CD14-positive monocyte (primary cell): ENCODE measurements around the gene RNPS1. TPM values are rescaled to one million over a fixed set of nuclear protein-coding genes. Genes with fewer than 3 reads are reported as not detected.

Experiments used
- DNase-seq, 3 donors: peaks; one replicate each; pipeline ENCODE4 v3.0.0-alpha.2; 2011 to 2022
- H2AFZ ChIP-seq: 2 replicates; pipeline ENCODE4 v1.6.0; 2012; ENCODE audit warnings: mild to moderate bottlenecking, low read depth, low read length, inconsistent platforms; ENCODE audit not compliant: insufficient read depth, poor library complexity, severe bottlenecking
- H3K27ac ChIP-seq, 2 donors: 1 replicate in 1 of 2; 2 replicates in 1 of 2; pipeline ENCODE4 v1.5.1; 2012 to 2013; ENCODE audit warnings: low read length in 2 of 2, control low read depth in 1 of 2, inconsistent platforms in 1 of 2, low read depth in 1 of 2, mild to moderate bottlenecking in 1 of 2
- H3K27me3 ChIP-seq, 2 donors: one replicate each; pipeline versions ENCODE4 v1.6.0 to v1.6.1; 2011 to 2013; ENCODE audit warnings: low read length in 2 of 2; ENCODE audit not compliant: control insufficient read depth in 2 of 2, insufficient read depth in 2 of 2
- H3K36me3 ChIP-seq, 2 donors: replicated peaks in 1 of 2; 1 replicate in 1 of 2; 2 replicates in 1 of 2; pipeline versions ENCODE4 v1.5.1 to v1.6.1; 2012 to 2013; ENCODE audit warnings: low read length in 2 of 2, control low read depth in 1 of 2, inconsistent platforms in 1 of 2, mild to moderate bottlenecking in 1 of 2; ENCODE audit not compliant: insufficient read depth in 2 of 2, control insufficient read depth in 1 of 2
- H3K4me1 ChIP-seq, 2 donors: 1 replicate in 1 of 2; 2 replicates in 1 of 2; pipeline versions ENCODE4 v1.5.1 to v1.6.1; 2012 to 2013; ENCODE audit warnings: low read length in 2 of 2, control low read depth in 1 of 2, inconsistent platforms in 1 of 2, mild to moderate bottlenecking in 1 of 2, moderate library complexity in 1 of 2; ENCODE audit not compliant: insufficient read depth in 2 of 2, control insufficient read depth in 1 of 2
- H3K4me2 ChIP-seq: replicated peaks from 2 replicates; pipeline ENCODE3; 2012; ENCODE audit warnings: low read length, moderate library complexity, mild to moderate bottlenecking; ENCODE audit not compliant: poor library complexity, severe bottlenecking; ENCODE audit errors: extremely low read depth
- H3K4me3 ChIP-seq, 3 experiments: fragments of 200-600 bp in 1 of 3; sonication (generic) in 1 of 3; replicated peaks in 1 of 3; 1 replicate in 2 of 3; 2 replicates in 1 of 3; pipeline ENCODE4 v1.5.1; 2011 to 2013; ENCODE audit warnings: low read length in 3 of 3, mild to moderate bottlenecking in 3 of 3, control low read depth in 2 of 3, low read depth in 2 of 3, inconsistent platforms in 1 of 3, moderate library complexity in 1 of 3
- H3K79me2 ChIP-seq: 2 replicates; pipeline ENCODE4 v1.6.0; 2012; ENCODE audit warnings: mild to moderate bottlenecking, control low read depth, inconsistent platforms, low read length, moderate library complexity; ENCODE audit not compliant: insufficient read depth
- H3K9ac ChIP-seq: 2 replicates; pipeline ENCODE4 v1.6.0; 2017; ENCODE audit warnings: low read length, mild to moderate bottlenecking; ENCODE audit not compliant: insufficient read depth, poor library complexity, severe bottlenecking
- H3K9me3 ChIP-seq, 2 donors: replicated peaks in 1 of 2; 1 replicate in 1 of 2; 2 replicates in 1 of 2; pipeline versions ENCODE4 v1.5.1 to v1.6.1; 2012 to 2013; ENCODE audit warnings: low read length in 2 of 2, control low read depth in 1 of 2; ENCODE audit not compliant: control insufficient read depth in 1 of 2, insufficient read depth in 1 of 2
- H4K20me1 ChIP-seq: 2 replicates; pipeline ENCODE4 v1.6.0; 2012; ENCODE audit warnings: mild to moderate bottlenecking, low read length, control low read depth, moderate library complexity; ENCODE audit not compliant: insufficient read depth
- H3K27ac Mint-ChIP-seq, 7 donors: one replicate each; pipeline ENCODE4 v1.8.0; 2020; ENCODE audit warnings: mild to moderate bottlenecking in 7 of 7, mixed read lengths in 7 of 7, moderate library complexity in 6 of 7, inconsistent platforms in 2 of 7
- H3K27me3 Mint-ChIP-seq, 3 donors: one replicate each; pipeline ENCODE4 v1.8.0; 2021 to 2022; ENCODE audit warnings: low read depth in 3 of 3, mild to moderate bottlenecking in 3 of 3, mixed read lengths in 3 of 3, moderate library complexity in 3 of 3, inconsistent platforms in 1 of 3
- H3K36me3 Mint-ChIP-seq, 2 donors: one replicate each; pipeline ENCODE4 v1.8.0; 2020; ENCODE audit warnings: mixed read lengths in 2 of 2, inconsistent platforms in 1 of 2, mild to moderate bottlenecking in 1 of 2
- H3K4me1 Mint-ChIP-seq: one replicate; pipeline ENCODE4 v1.8.0; 2020; ENCODE audit warnings: mild to moderate bottlenecking, mixed read lengths
- H3K4me3 Mint-ChIP-seq, 2 donors: one replicate each; pipeline ENCODE4 v1.8.0; 2020; ENCODE audit warnings: mild to moderate bottlenecking in 2 of 2, mixed read lengths in 2 of 2, moderate library complexity in 1 of 2
- H3K9me3 Mint-ChIP-seq, 7 donors: one replicate each; pipeline ENCODE4 v1.8.0; 2020 to 2022; ENCODE audit warnings: mixed read lengths in 7 of 7, mild to moderate bottlenecking in 6 of 7, moderate library complexity in 6 of 7, inconsistent platforms in 2 of 7
- CTCF ChIP-seq: fragments of 200-600 bp; IDR thresholded peaks from one replicate; pipeline ENCODE4 v1.8.0; 2022; ENCODE audit warnings: antibody characterized with exemption, mild to moderate bottlenecking
- whole genome bisulfite sequencing: methylation state at CpG from one replicate; pipeline ENCODE4 v1.1.5; 2013; ENCODE audit warnings: missing lambda C conversion rate; ENCODE audit not compliant: insufficient coverage; 5-methylcytosine and 5-hydroxymethylcytosine counted together
- intact Hi-C, 2 donors: fragments of 100-400 bp; cut with micrococcal nuclease; formaldehyde crosslinking; loops; one replicate each; pipeline versions ENCODE4 v1.15.0 to v1.15.1; 2023
- polyA plus RNA-seq, 3 donors: library from polyadenylated mRNA; depleted of rRNA in 1 of 3; unstranded in 2 of 3; stranded (reverse) in 1 of 3; fragments of 300-500 nt in 2 of 3; fragments of >200 nt in 1 of 3; fragmentation: Illumina TruSeq in 2 of 3; gene quantifications; 1 replicate in 2 of 3; 2 replicates in 1 of 3; pipeline ENCODE4 v1.2.3, GENCODE V29; 2012 to 2021

The RNPS1 gene
- polyA plus RNA-seq, 3 donors = 93.7 to 176 (median 106) TPM

- WGBS = 93% methylated on average over 21 of the region's 30 CpGs
- Mint-ChIP-seq H3K27ac (no peak overlapping the region), H3K4me1 (peaks cover 9% of the 10 kb centered on the region), H3K4me3 (no peak overlapping the region), H3K27me3 (peaks cover 2 to 5% (median 3%) of the 10 kb centered on the region in 3 donors), H3K36me3 (peaks cover 0 to 5% of the 10 kb centered on the region in 2 donors), H3K9me3 (no peaks in the 10 kb centered on the region)
- Histone ChIP-seq H3K9me3 (no peaks in the 10 kb centered on the region), H3K4me2 (no peak overlapping the region), H4K20me1 (no peaks in the 10 kb centered on the region), H3K36me3 (no peaks in the 10 kb centered on the region), H3K9ac (no peak overlapping the region), H3K4me3 (no peak overlapping the region), H3K27ac (no peak overlapping the region), H3K27me3 (no peaks in the 10 kb centered on the region), H2AFZ (no peak overlapping the region), H3K4me1 (peaks cover 8 to 15% of the 10 kb centered on the region in 2 donors), H3K79me2 (no peaks in the 10 kb centered on the region)
- no peak for DNase-seq
- no peak for TF ChIP-seq CTCF
- intact Hi-C loops = loop anchor here in 1 of 2 donors (10.0 kb wide), 1 partner anchor 229 kb away; no protein-coding TSS in a partner anchor
Measured at GRCh38 chr16:2275476-2276367, 7.8 kb upstream of the RNPS1 start.

GRCh38 chr16:2273931-2274330, 6.0 kb upstream of the RNPS1 start:
- H2AFZ ChIP-seq = no peak overlapping the region

More at GRCh38 chr16:2273931-2274330, 6.0 kb upstream of the RNPS1 start:
- Histone ChIP-seq H3K27ac (no peak overlapping the region), H3K9me3 (no peaks in the 10 kb centered on the region), H4K20me1 (peaks cover 10% of the 10 kb centered on the region), H3K79me2 (peaks cover 17% of the 10 kb centered on the region), H3K9ac (no peak overlapping the region), H3K27me3 (no peaks in the 10 kb centered on the region), H3K36me3 (no peaks in the 10 kb centered on the region), H3K4me2 (no peak overlapping the region), H3K4me3 (no peak overlapping the region), H3K4me1 (peaks cover 18 to 29% of the 10 kb centered on the region in 2 donors)
- Mint-ChIP-seq H3K9me3 (no peaks in the 10 kb centered on the region), H3K27ac (no peak overlapping the region), H3K27me3 (peaks cover 3 to 4% (median 4%) of the 10 kb centered on the region in 3 donors), H3K4me1 (peaks cover 18% of the 10 kb centered on the region), H3K4me3 (no peak overlapping the region), H3K36me3 (peaks cover 0 to 5% of the 10 kb centered on the region in 2 donors)
- intact Hi-C loops = loop anchor here in 1 of 2 donors (10.0 kb wide), 1 partner anchor 231 kb away; no protein-coding TSS in a partner anchor
- no peak for DNase-seq
- 96% methylated on average over 10 of the region's 10 CpGs for WGBS
- TF ChIP-seq CTCF = no peak
